ENCODE data around the gene PCDH15.

The PCDH15 gene

DNA sequence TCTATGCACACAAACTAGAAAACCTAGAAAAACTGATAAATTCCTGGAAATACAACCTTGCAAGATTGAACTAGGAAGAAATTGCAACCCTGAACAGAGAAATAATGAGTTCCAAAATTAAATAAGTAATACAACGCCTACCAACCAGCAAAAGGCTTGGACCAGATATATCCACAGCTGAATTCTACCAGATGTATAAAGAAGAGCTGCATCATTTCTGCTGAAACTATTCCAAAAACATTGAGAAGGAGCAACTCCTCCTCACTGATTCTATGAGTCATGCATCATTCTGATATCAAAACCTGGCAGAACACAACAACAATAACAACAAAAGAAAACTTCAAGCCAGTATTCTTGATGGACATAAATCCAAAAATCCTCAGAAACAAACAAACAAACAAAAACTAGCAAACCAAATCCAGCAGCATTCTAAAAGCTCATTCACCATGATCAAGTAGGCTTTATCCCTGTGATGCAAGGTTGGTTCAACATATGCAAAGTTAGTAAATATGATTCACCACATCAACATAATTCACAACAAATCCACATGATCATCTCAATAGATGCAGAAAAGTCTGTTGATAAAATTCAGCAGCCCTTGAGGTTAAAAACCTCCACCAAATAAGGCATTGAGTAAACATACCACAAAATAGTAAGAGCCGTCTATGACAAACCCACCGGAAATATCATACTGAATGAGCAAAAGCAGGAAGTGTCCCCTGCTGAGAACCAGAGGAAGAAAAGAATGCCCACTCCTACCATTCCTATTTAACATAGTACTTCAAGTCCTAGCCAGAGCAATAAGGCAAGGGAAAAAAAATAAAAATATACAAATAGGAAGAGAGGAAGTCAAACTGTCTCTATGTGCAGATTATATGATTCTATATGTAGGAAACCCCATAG is 98.2 kb downstream of the PCDH15 start:
- DNase-seq: no peak

- no peak for DNase-seq
These were observed 109.7 kb downstream of the PCDH15 start for GRCh38 chr10:54691331-54691730.

DNA sequence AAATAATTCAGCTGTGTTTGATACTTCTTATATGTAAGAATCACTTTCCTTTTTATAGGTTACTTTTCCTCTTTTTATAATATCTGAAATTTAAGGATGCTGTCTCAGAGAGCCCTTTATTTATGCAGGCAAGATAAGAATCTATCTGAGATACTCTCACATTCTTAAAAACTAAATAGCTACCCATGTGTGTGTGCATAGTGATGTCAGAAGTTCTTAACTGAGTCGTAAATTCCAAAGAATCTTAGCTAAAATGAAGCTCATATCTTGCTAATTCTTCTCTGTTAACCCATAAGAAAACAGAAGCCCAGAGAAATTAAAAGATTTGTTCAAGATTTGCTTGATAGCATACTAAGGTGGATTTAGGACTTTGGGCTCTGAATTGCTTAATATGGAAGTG is 118.5 kb downstream of the PCDH15 start:
- no peak for DNase-seq

DNA sequence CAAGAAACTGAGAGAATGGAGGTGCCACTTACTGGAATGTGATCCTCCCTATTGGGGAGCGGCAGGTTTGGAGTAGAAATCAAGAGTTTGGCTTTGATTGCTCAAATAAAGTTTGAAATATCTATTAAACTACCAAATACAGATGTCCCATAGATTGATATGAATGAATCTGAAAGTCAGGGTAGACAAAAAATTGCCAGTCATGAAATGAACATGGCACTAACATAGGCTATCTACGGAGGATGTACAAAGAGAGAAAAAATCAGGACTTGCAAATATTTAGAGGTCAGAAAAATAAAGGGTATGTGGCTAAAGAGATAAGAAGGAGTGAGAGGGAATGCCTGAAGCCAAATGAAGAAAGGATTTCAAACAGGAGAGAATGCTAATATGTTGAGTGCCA is 119.9 kb downstream of the PCDH15 start:
- no peak for DNase-seq

- DNase-seq: no peak
These were observed 133.9 kb downstream of the PCDH15 start for GRCh38 chr10:54667136-54667535.

DNA sequence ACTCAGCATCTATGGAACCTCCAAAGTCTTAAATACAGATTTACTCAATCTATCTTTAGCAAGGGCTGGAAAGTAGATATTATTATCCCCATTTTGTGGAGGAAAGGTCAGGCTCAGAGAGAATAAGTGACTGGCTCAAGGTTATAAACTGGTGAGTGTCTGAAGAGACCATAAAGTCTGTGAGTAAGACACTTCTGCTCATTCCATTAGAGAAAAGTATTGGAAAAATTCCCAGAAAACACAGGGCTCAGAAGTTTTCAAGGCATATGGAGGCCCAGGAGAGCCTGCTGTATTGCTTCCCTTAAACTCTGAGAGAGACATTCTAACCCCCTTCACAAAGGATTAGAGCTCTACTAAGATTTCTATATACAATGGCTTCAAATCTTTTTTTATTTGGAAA is 134.8 kb downstream of the PCDH15 start:
- DNase-seq: no peak

DNA sequence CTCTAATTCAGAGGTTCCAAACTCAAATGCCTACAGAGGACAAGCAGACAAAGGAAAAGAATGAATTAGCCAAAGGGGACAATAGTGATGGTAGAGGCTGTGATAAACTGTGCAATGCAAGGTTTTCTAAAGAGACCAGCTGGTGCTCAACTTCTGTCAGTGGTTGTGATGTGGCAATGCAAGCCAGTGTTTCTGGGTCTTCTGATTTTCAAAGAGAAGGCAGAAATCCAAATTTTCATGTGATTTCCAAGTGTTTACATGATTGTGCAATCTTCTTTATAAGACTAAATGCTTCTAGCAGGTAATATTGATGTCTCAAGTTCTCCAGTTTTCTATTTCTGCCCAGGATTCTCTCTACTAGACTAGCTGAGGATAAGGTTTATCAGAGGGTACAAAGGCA is 135.9 kb downstream of the PCDH15 start:
- no peak for DNase-seq

- no peak for DNase-seq
These were observed 140.6 kb downstream of the PCDH15 start for GRCh38 chr10:54660397-54660796.

GRCh38 chr10:54656643-54657042 is 144.4 kb downstream of the PCDH15 start:
- no peak for DNase-seq

- DNase-seq: no peak
These were observed 147.5 kb downstream of the PCDH15 start for GRCh38 chr10:54653518-54653917.

GRCh38 chr10:54650547-54650946 is 150.5 kb downstream of the PCDH15 start:
- no peak for DNase-seq

GRCh38 chr10:54622017-54622416 is 179.0 kb downstream of the PCDH15 start:
- no peak for DNase-seq

DNA sequence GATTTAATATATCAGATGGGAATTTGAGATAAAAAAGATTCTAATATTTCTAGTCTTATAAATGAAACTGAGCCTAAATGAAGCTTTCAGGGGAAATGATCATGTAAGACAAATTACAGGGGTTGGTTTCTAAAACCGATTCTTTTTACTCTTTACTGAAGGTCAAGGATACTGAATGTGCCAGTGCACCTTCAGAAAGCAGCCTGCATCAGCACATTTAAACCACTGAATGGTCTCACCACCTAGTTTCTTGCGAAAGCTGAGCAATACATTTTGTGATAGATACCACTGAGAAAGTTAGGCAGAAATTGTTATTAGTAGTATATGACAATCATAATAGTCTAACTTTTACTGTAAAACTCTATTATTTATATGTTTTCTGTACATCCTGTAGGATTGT is 180.7 kb downstream of the PCDH15 start:
- no peak for DNase-seq

DNA sequence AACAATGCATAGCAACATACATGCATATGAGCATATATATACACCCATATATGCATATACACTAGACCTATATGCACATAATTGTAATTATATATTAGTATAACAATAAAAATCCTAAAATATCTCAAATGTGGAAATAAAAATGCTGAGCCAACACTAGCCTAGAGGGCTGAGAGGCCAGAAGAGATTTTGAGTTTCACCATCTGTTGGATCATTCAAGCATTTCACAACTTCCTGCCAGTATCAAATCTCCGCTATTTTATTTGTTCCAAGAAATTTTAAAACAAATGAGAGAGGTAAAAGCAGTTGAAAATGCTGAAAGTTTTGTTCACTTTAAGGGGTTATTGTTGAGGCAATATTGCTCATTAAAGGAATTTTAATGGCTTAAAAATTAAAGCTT is 187.0 kb downstream of the PCDH15 start:
- no peak for DNase-seq

DNA sequence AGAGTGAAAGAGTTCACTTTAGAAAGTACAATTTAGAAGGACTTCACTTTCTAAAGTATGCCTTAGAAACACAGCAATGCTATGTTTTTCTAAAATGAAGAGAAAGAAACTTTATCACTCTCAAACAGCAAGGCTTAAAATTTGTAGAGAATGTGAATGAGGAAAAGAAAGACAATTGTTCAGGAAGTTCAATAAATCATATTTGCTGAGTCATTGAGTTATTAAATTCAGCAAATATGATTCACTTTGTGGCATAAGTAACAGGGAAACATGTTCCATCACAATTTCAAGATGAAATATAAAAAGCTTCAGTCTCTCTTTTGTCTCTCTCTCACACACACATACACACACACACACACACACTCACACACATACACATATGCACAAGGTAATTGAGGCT is 187.9 kb downstream of the PCDH15 start:
- DNase-seq: no peak

DNA sequence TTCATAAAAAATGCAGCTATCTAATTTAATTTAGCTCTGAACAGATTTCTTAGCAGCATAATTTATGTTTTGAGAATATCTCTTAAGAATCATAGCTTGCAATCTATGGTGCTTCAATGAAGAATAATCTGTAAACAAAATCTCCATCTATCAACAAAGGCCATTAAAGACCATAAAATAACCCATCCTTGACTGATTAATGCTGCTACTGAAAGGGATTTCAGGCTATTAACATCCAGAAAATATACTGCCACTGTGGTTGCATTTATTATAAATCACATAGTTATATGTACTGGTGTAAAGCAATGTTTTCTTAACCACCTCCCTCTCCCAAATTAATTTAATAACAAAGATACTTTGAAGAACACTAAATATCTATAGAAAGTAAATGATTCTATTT is 191.6 kb downstream of the PCDH15 start:
- no peak for DNase-seq

GRCh38 chr10:54607983-54608382 is 193.0 kb downstream of the PCDH15 start:
- no peak for DNase-seq

GRCh38 chr10:54594289-54594688 is 206.7 kb downstream of the PCDH15 start:
- DNase-seq: no peak

GRCh38 chr10:54587971-54588370 is 213.1 kb downstream of the PCDH15 start:
- DNase-seq: no peak

DNA sequence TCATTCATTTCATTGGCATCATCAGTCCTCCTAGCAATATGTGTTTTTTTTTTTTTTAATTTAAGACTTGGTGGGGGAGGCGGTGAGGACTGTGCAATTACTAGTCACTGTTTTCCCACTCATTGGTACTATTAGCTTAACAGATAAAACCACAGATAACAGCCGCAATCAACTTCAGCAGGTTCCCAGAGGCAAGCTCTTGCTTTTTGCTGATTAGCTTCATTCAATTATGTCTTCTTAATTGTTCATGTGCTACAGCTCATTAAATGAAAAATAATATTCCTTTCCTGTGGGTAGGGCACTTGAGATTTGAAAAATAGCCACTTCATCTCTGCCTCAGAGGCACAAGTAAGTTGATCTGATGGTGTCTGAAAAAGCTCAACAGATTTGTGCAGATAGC is 215.5 kb downstream of the PCDH15 start:
- no peak for DNase-seq

DNA sequence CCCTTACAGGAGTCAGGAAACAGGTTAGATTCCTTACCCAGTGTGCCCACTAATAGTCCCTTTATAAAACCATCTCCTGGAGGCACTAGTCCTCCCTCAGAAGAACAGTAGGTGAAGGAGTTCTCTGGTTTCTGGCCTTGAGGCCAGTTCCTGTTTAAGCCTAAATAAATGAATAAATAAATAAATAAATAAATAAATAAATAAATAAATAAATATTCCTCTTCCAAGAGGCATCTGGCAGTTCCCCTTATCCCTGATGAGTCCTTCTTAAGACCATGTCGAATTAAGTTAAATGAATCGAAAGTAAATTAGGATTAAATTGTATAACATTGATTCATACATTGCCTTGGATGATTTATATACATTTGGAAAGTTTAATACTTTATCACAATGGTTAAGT is 223.3 kb downstream of the PCDH15 start:
- DNase-seq: no peak

GRCh38 chr10:54576541-54576940 is 224.5 kb downstream of the PCDH15 start:
- no peak for DNase-seq

- no peak for DNase-seq
These were observed 241.5 kb downstream of the PCDH15 start for GRCh38 chr10:54559498-54559897.

- no peak for DNase-seq
These were observed 247.0 kb downstream of the PCDH15 start for GRCh38 chr10:54554028-54554427.

DNA sequence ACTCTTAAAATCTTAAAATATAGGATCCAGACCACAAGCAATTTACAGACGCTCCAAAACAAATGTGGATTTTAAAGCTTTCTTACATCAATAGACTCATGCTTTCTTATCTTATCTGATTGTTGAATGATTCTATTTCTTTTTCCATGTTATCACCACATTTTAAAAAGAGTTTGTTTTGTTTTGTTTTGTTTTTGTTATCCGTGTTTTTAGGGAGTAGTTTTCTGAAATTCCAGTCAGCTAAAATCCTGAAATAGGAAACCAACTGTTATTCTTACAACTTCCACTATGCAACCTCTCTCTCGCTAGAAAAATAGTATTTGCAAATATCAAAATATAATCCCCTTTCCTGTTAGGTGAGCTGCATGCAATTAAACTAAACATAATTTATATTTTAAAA is 251.0 kb downstream of the PCDH15 start:
- no peak for DNase-seq
